Thymus (tissue), 11 donors: ENCODE results near the gene PTGR2. TPM values are rescaled to one million over a fixed set of nuclear protein-coding genes. Genes with fewer than 3 reads are reported as not detected.
"Not testable (repeated sequence)": the region's sequence is repeated elsewhere in the genome, so short reads cannot be mapped to it uniquely, and the experiment has no call there.

Experiments used
- DNase-seq, 9 donors: peaks; one replicate each; pipeline ENCODE4 v3.0.0-alpha.2; 2013; ENCODE audit warnings: low spot score in 9 of 9, low read depth in 6 of 9, missing footprints in 1 of 9
- H3K27ac ChIP-seq, 2 donors: one replicate each; pipeline ENCODE4 v1.5.1; 2013; ENCODE audit warnings: control low read depth in 1 of 2, low read depth in 1 of 2, low read length in 1 of 2, mild to moderate bottlenecking in 1 of 2, moderate library complexity in 1 of 2
- H3K27me3 ChIP-seq, 2 donors: one replicate each; pipeline ENCODE4 v1.5.1; 2013; ENCODE audit warnings: low read length in 1 of 2; ENCODE audit not compliant: control insufficient read depth in 2 of 2, insufficient read depth in 1 of 2
- H3K36me3 ChIP-seq, 2 donors: one replicate each; pipeline ENCODE4 v1.5.1; 2013; ENCODE audit warnings: low read length in 1 of 2, mild to moderate bottlenecking in 1 of 2, moderate library complexity in 1 of 2; ENCODE audit not compliant: control insufficient read depth in 2 of 2, insufficient read depth in 2 of 2
- H3K4me1 ChIP-seq, 2 donors: one replicate each; pipeline ENCODE4 v1.5.1; 2013; ENCODE audit warnings: low read length in 2 of 2; ENCODE audit not compliant: control insufficient read depth in 2 of 2, insufficient read depth in 2 of 2
- H3K4me3 ChIP-seq, 2 donors: one replicate each; pipeline ENCODE4 v1.5.1; 2013; ENCODE audit warnings: low read length in 2 of 2, control low read depth in 1 of 2, mild to moderate bottlenecking in 1 of 2
- H3K9me3 ChIP-seq, 2 donors: one replicate each; pipeline ENCODE4 v1.5.1; 2013; ENCODE audit warnings: low read length in 1 of 2, mild to moderate bottlenecking in 1 of 2; ENCODE audit not compliant: control insufficient read depth in 2 of 2, insufficient read depth in 1 of 2
- WGBS: extraction: QIAGEN DNeasy Blood & Tissue Kit; methylation state at CpG from one replicate; pipeline ENCODE4 v1.1.7; 2013; 5-methylcytosine and 5-hydroxymethylcytosine counted together
- polyA plus RNA-seq: library from polyadenylated mRNA; stranded (reverse); fragments of 200-250 nt; gene quantifications from one replicate; pipeline ENCODE4 v1.2.3, GENCODE V29; 2013
- total RNA-seq: library from RNA; stranded (reverse); fragments of 120-200 nt; gene quantifications from one replicate; pipeline ENCODE4 v1.2.4, GENCODE V29; 2013
- donor health status: healthy.

The PTGR2 gene
- total and polyA plus RNA-seq, 2 donors, result 4.9 to 7.9 TPM

DNA sequence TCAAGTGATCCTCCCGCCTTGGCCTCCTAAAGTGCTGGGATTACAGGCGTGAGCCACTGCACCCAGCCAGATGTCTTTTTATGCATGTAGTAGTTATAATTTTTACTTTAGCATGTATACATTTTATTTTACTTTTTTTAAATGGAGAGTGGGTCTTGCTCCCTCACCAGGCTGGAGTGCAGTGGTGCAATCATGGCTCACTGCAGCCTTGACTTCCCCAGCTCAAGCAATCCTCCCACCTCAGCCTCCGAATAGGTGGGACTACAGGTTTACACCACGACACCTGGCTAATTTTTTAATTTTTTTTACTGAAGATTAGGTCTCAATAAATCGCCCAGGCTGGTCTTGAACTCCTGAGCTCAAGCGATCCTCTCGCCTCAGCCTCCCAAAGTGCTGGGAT, 24.4 kb upstream of the PTGR2 start:
- H3K36me3 ChIP-seq, H3K4me1 ChIP-seq, H3K27ac ChIP-seq, H3K9me3 ChIP-seq, H3K4me3 ChIP-seq, H3K27me3 ChIP-seq, DNase-seq: not testable (repeated sequence)
- 96% methylated on average over 7 of the region's 7 CpGs for WGBS

DNA sequence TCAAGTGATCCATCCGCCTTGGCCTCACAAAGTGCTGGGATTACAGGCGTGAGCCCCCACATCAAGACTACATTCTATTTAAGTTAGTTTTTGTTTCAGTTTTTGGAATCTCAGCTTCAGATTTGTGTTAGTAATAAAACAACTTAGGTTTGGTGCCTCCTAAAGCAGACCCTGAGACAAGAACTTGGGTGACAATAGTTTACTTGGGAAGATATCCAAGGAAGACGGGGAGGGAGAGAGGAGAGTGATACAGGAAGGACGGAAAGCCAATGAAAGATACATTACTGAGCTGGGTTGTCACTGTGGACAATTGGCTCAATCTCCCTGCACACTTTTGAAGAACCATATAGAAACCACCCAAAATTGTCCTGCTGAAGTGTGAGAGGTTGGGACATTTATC, 22.6 kb upstream of the PTGR2 start:
- no peaks in the 10 kb centered on the region for H3K36me3 ChIP-seq
- H3K27ac ChIP-seq, result no peak overlapping the region
- WGBS, result 97% methylated on average over 4 of the region's 4 CpGs
- H3K4me3 ChIP-seq, result no peak overlapping the region
- H3K27me3 ChIP-seq, result no peaks in the 10 kb centered on the region
- no peaks in the 10 kb centered on the region for H3K9me3 ChIP-seq
- DNase-seq, result no peak
- H3K4me1 ChIP-seq, result no peaks in the 10 kb centered on the region

DNA sequence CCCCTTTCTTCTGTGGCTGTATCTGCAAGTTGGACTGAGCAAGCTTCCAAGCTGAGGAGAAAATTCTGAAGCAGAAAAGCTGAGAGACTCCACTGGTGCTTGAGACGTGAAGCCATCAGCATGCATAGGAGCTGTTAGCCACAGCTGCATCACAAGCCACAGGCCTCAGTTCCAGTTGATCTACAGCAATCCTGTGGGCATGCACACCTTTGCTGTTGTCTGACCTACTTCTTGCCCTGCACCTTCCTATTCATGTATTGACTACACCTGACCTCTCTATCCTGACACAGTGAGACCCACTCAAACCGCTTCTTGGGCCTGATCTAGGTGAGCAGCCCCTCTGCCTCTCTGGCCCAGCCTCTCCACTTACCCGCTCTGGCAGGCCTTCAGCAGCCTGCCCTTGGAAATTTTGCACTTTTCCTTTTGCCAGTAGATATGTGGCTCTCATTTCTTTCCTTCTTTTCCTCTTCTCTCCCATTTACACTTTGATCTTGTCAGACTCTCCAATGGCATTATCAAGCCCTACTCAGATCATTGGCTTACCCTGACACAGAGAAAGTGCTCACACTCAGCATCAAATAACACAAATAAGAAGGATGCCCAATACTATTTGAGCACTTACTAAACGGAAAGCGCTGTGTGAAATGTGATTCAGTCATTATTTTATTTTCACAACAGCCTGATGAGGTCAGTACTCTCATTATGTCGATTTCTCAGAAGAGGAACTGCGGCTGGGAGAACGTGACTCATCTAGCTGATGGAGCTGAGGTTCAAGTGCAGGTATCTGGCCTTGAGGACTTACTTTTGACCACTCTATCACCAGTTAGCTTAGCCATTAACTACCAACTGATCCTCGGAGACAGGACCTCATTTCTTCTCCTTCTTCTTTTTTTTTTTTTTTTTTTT, 21.9 kb upstream of the PTGR2 start:
- Histone ChIP-seq H3K4me3 (no peak overlapping the region), H3K4me1 (no peaks in the 10 kb centered on the region), H3K27ac (no peak overlapping the region), H3K36me3 (no peaks in the 10 kb centered on the region), H3K9me3 (no peaks in the 10 kb centered on the region), H3K27me3 (no peaks in the 10 kb centered on the region)
- 83% methylated on average over 9 of the region's 9 CpGs for WGBS
- DNase-seq, result no peak

DNA sequence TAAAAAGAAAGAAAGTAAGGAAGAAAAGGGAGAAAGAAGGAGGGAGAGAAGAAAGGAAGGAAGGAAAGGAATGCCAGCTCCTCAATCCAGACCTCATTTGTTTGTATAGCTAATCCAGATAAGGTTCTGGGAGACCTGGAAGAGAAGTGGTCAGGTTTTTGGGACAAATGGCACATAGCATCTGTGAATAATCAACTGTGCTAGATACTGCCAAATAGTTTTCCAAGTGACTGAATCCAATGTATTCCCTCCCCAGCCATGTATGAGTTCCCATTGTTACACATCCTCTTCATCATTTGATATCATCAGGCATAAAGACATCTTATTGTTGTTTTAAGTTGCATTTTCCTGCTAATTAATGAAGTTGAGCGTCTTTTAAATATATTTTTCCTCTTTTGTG, 18.6 kb upstream of the PTGR2 start:
- H3K27ac ChIP-seq, result no peak overlapping the region
- no peak overlapping the region for H3K4me3 ChIP-seq
- no peaks in the 10 kb centered on the region for H3K4me1 ChIP-seq
- no peaks in the 10 kb centered on the region for H3K9me3 ChIP-seq
- H3K36me3 ChIP-seq, result no peaks in the 10 kb centered on the region
- DNase-seq, result no peak
- WGBS, result 97% methylated on average over 1 of the region's 1 CpG
- H3K27me3 ChIP-seq, result no peaks in the 10 kb centered on the region

DNA sequence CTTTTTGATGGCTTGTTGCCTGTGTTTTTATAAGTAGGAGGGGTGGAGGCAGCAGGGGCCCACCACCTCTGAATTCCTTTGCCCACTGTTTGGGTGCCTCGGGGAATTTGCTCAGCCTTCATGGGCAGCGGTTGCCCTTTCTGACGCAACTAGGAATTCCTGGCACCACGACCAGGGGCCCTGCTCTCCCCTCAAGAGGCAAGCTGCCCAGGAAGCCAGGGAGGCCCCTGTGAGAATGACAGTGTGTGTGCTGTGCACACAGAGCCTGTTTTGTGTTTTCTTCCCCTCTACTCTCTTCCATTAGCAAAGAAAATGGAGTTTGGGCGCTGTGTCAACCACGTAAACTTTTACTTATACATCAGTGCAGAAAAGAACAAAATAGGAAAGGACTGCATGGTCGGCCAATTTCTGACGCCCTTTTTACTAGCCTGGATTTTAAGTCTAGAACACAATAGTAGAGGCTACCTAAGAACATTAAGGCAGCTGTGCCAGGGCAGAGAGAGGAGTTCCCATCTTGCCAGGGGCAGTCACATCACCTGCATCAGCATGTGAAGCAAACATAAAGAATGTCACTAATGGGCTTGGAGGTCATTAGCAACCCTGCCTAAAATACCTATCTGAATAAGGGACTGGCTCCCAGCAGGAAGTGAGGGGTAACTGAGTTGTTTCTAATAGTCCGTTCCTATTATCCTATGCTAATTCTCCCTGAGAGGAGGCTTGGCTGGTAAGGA, 17.9 kb upstream of the PTGR2 start:
- WGBS, result 87% methylated on average over 9 of the region's 9 CpGs
- Histone ChIP-seq H3K27ac (no peak overlapping the region), H3K36me3 (no peaks in the 10 kb centered on the region), H3K4me3 (no peak overlapping the region), H3K9me3 (no peaks in the 10 kb centered on the region), H3K27me3 (no peaks in the 10 kb centered on the region), H3K4me1 (no peaks in the 10 kb centered on the region)
- DNase-seq, result no peak

DNA sequence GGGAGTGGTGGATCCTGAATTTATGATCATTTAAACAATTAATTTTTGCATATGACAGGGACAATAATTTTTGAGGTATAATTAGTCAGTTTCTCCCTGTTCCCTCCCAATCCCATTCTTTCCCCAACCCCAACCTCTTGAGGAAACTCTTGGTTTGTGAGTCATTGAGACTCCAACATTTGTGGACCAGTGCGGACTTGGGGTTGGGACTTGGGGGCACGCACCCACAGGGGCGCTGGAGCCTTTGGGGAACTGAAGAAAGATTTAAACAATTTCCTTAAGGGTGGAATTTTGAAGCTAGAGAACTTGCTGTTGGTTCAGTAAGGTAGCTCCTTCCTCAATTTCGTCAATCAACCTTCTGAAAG, 17.4 kb upstream of the PTGR2 start:
- Histone ChIP-seq H3K9me3 (no peaks in the 10 kb centered on the region), H3K27ac (no peak overlapping the region), H3K36me3 (no peaks in the 10 kb centered on the region), H3K4me1 (no peaks in the 10 kb centered on the region), H3K27me3 (no peaks in the 10 kb centered on the region), H3K4me3 (no peak overlapping the region)
- 96% methylated on average over 4 of the region's 4 CpGs for WGBS
- DNase-seq, result no peak

DNA sequence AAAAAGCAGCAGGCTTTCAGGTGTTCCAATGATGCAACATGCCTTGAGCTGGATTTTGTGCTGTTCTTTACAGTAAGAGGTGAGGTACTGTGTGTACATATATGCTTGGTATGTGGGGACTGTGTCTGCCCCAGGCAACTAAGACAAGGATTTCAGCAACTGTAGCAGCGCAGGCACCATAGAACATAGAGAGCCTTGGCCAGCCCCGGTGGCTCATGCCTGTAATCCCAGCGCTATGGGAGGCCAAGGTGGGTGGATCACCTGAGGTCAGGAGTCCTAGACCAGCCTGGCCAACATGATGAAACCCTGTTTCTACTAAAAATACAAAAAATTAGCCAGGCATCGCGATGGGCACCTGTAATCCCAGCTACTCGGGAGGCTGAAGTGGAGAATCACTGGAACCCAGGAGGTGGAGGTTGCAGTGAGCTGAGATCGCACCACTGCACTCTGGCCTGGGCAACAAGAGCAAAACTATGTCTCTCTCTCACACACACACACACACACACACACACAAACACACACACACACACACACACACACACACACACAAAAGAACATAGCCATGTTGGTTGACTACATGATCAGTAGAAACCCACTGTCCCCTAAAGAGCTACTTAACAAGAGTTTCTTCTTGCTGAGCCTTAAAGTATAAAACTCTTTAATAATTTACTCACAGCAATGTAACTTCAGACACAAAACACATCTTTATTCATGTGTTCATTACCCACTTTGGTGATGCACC, 13.2 kb upstream of the PTGR2 start:
- H3K9me3 ChIP-seq, H3K4me1 ChIP-seq, H3K4me3 ChIP-seq, H3K27me3 ChIP-seq, H3K36me3 ChIP-seq, DNase-seq, H3K27ac ChIP-seq: not testable (repeated sequence)
- 99% methylated on average over 7 of the region's 7 CpGs for WGBS

DNA sequence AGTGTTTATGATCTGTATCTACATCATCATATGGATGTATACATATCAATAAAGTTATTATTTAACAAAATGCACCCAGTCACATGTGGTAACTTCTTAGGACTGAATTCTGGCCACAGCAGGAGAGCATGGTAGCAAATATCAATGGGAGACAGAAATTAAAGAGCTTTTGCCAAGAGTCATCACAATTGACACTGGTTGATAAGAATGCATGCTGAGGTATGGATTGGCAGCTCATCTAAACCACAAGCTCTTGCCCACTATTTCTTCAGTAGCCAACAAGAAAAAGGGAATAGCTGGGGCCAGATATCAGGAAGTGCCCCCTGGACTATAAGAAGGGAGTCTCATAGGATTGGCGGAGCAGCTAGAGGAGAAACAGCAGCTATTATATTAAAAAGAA, 9.4 kb upstream of the PTGR2 start:
- Histone ChIP-seq H3K9me3 (peaks cover 0 to 6% of the 10 kb centered on the region in 2 donors), H3K4me3 (no peak overlapping the region), H3K4me1 (no peaks in the 10 kb centered on the region), H3K36me3 (no peaks in the 10 kb centered on the region), H3K27me3 (no peaks in the 10 kb centered on the region), H3K27ac (no peak overlapping the region)
- no peak for DNase-seq
- WGBS, result 96% methylated on average over 1 of the region's 1 CpG

DNA sequence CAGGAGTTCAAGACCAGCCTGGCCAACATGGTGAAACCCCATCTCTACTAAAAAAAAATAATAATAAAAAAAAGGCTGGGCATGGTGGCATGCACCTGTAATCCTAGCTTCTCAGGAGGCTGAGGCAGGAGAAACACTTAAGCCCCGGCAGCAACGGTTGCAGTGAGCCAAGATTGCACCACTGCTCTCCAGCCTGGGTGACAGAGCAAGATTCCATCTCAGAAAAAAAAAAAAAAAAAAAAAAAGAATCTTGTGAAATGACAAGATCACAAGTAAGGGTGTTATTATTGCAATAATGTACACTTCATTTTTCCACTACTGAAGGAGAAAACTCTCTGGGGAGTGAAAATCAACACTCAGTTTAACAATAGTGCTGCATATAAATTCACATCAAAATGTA, 8.8 kb upstream of the PTGR2 start:
- Histone ChIP-seq H3K9me3 (peaks cover 0 to 6% of the 10 kb centered on the region in 2 donors), H3K4me1 (no peaks in the 10 kb centered on the region), H3K4me3 (no peak overlapping the region), H3K36me3 (no peaks in the 10 kb centered on the region), H3K27ac (no peak overlapping the region), H3K27me3 (no peaks in the 10 kb centered on the region)
- no peak for DNase-seq
- 98% methylated on average over 2 of the region's 2 CpGs for WGBS
